SK-N-SH (cell line): ENCODE results near the gene BAG5. TPM values are rescaled to one million over a fixed set of nuclear protein-coding genes. Genes with fewer than 3 reads are reported as not detected.

Experiments
- CTCF ChIA-PET: fragments of 300-600, 350-600 bp; formaldehyde crosslinking; extraction: SDS; loops from one replicate; lab custom pipeline; 2021; lab: Yijun Ruan, JAX
- POLR2A ChIA-PET: fragments of 350-600 bp; sonication (Branson Sonifier 250); formaldehyde crosslinking; extraction: SDS; loops from one replicate; lab custom pipeline; 2020; ENCODE audit warnings: antibody characterized with exemption, inconsistent platforms; lab: Yijun Ruan, JAX
- DNase-seq: peaks from one replicate; pipeline ENCODE4 v3.0.0; 2012
- H2AFZ ChIP-seq: fragments of 200-600 bp; sonication (generic); 2 replicates; pipeline ENCODE4 v1.8.1; 2016; ENCODE audit warnings: antibody characterized with exemption, mild to moderate bottlenecking, low read depth
- H3F3A ChIP-seq: fragments of 200-600 bp; sonication (generic); replicated peaks from 2 replicates; pipeline ENCODE3; 2016; ENCODE audit warnings: antibody characterized with exemption, mild to moderate bottlenecking; ENCODE audit not compliant: insufficient read depth
- H3K27ac ChIP-seq, 2 experiments: fragments of 200-500 bp in 1 of 2; fragments of 200-600 bp in 1 of 2; sonication (Bioruptor generic) in 1 of 2; sonication (generic), shearing (Covaris generic) in 1 of 2; 2 replicates each; pipeline versions ENCODE4 v1.5.1 to v1.6.1; 2014 to 2016; ENCODE audit warnings: low read depth in 2 of 2, inconsistent platforms in 1 of 2, low read length in 1 of 2, mild to moderate bottlenecking in 1 of 2, mixed read lengths in 1 of 2
- H3K27me3 ChIP-seq: fragments of 200-600 bp; sonication (generic), shearing (Covaris generic); 2 replicates; pipeline ENCODE4 v1.6.1; 2016; ENCODE audit warnings: mixed run types; ENCODE audit not compliant: insufficient read depth
- H3K36me3 ChIP-seq, 2 experiments: fragments of 200-500 bp in 1 of 2; fragments of 200-600 bp in 1 of 2; sonication (Bioruptor generic) in 1 of 2; sonication (generic) in 1 of 2; replicated peaks in 1 of 2; 2 replicates each; pipeline versions ENCODE3 to v1.5.1; 2014 to 2016; ENCODE audit warnings: low read length in 1 of 2, mild to moderate bottlenecking in 1 of 2; ENCODE audit not compliant: insufficient read depth in 2 of 2, control insufficient read depth in 1 of 2
- H3K4me1 ChIP-seq, 2 experiments: fragments of 200-500 bp in 1 of 2; fragments of 200-600 bp in 1 of 2; sonication (Bioruptor generic) in 1 of 2; sonication (generic), shearing (Covaris generic) in 1 of 2; 2 replicates each; pipeline versions ENCODE4 v1.5.1 to v1.6.1; 2014 to 2016; ENCODE audit warnings: low read depth in 1 of 2, low read length in 1 of 2, mixed run types in 1 of 2; ENCODE audit not compliant: insufficient read depth in 2 of 2, control insufficient read depth in 1 of 2
- H3K4me2 ChIP-seq: fragments of 200-600 bp; sonication (generic), shearing (Covaris generic); 2 replicates; pipeline ENCODE4 v1.6.1; 2017; ENCODE audit warnings: mixed run types
- H3K4me3 ChIP-seq, 2 experiments: fragments of 200-500 bp in 1 of 2; fragments of 200-600 bp in 1 of 2; sonication (Bioruptor generic) in 1 of 2; sonication (generic), shearing (Covaris generic) in 1 of 2; 2 replicates each; pipeline versions ENCODE4 v1.5.1 to v1.8.1; 2014 to 2016; ENCODE audit warnings: low read depth in 2 of 2, inconsistent platforms in 1 of 2, low read length in 1 of 2, mild to moderate bottlenecking in 1 of 2, mixed read lengths in 1 of 2, moderate library complexity in 1 of 2
- H3K79me2 ChIP-seq: fragments of 200-600 bp; sonication (generic); 2 replicates; pipeline ENCODE4 v1.8.1; 2017; ENCODE audit warnings: mild to moderate bottlenecking; ENCODE audit not compliant: insufficient read depth
- H3K9ac ChIP-seq: fragments of 200-600 bp; sonication (generic); 2 replicates; pipeline ENCODE4 v1.6.1; 2017; ENCODE audit warnings: mixed run types
- H3K9me2 ChIP-seq: fragments of 200-600 bp; sonication (generic); 2 replicates; pipeline ENCODE4 v1.6.1; 2017; ENCODE audit warnings: mixed run types
- H3K9me3 ChIP-seq: fragments of 200-600 bp; sonication (generic); 2 replicates; pipeline ENCODE4 v1.6.1; 2017; ENCODE audit warnings: mixed run types, mild to moderate bottlenecking, moderate library complexity
- H4K20me1 ChIP-seq: fragments of 200-600 bp; sonication (generic); 2 replicates; pipeline ENCODE4 v1.6.1; 2017; ENCODE audit warnings: mild to moderate bottlenecking, mixed run types; ENCODE audit not compliant: insufficient read depth
- CHD2 ChIP-seq: fragments of 150-350 bp; IDR thresholded peaks from 2 replicates; pipeline ENCODE4 v1.6.1; 2018; ENCODE audit warnings: low read length; ENCODE audit not compliant: partially characterized antibody
- CTCF ChIP-seq: fragments of 200-600 bp; sonication (generic); IDR thresholded peaks from 2 replicates; pipeline ENCODE4 v1.6.1; 2017; ENCODE audit warnings: antibody characterized with exemption, mild to moderate bottlenecking, moderate library complexity
- ELF1 ChIP-seq: IDR thresholded peaks from 2 replicates; pipeline ENCODE4 v1.4.0; 2012
- EP300 ChIP-seq, 2 experiments: IDR thresholded peaks; 2 replicates each; pipeline versions ENCODE4 v1.4.0 to v1.6.1; 2012; ENCODE audit warnings: borderline replicate concordance in 1 of 2, low read depth in 1 of 2, low read length in 1 of 2
- FOSL2 ChIP-seq: IDR thresholded peaks from 2 replicates; pipeline ENCODE4 v1.4.0; 2012; ENCODE audit warnings: low read depth, mild to moderate bottlenecking, moderate library complexity, borderline replicate concordance
- FOXJ3 ChIP-seq: sonication (generic); formaldehyde crosslinking; IDR thresholded peaks from 2 replicates; pipeline ENCODE4 v1.5.1; 2020; ENCODE audit warnings: mild to moderate bottlenecking, missing genetic modification reagents
- FOXM1 ChIP-seq: IDR thresholded peaks from 2 replicates; pipeline ENCODE4 v1.4.0; 2012; ENCODE audit warnings: low read depth, mild to moderate bottlenecking
- GATA2 ChIP-seq: sonication (generic); formaldehyde crosslinking; IDR thresholded peaks from 2 replicates; pipeline ENCODE4 v1.5.0; 2020; ENCODE audit warnings: mild to moderate bottlenecking, missing genetic modification reagents
- MXI1 ChIP-seq: IDR thresholded peaks from 2 replicates; pipeline ENCODE4 v1.6.1; 2012; ENCODE audit warnings: mild to moderate bottlenecking, low read depth, low read length, improper control_type of control experiment
- NFIC ChIP-seq: IDR thresholded peaks from 2 replicates; pipeline ENCODE4 v1.4.0; 2012; ENCODE audit warnings: borderline replicate concordance
- SIN3A ChIP-seq: IDR thresholded peaks from 2 replicates; pipeline ENCODE4 v1.6.1; 2012; ENCODE audit warnings: low read depth, mild to moderate bottlenecking, low read length, moderate library complexity, borderline replicate concordance
- SMC3 ChIP-seq: IDR thresholded peaks from 2 replicates; pipeline ENCODE4 v1.6.1; 2012; ENCODE audit warnings: low read depth, low read length, improper control_type of control experiment
- TAF1 ChIP-seq: IDR thresholded peaks from 2 replicates; pipeline ENCODE4 v1.6.1; 2012; ENCODE audit warnings: low read depth, mild to moderate bottlenecking, low read length, moderate library complexity, borderline replicate concordance
- TCF12 ChIP-seq: IDR thresholded peaks from 2 replicates; pipeline ENCODE4 v1.4.0; 2012
- WGBS: methylation state at CpG from one replicate; pipeline ENCODE4 v1.1.6; 2017; ENCODE audit warnings: low lambda C conversion rate; 5-methylcytosine and 5-hydroxymethylcytosine counted together
- polyA plus RNA-seq, 3 experiments: library from polyadenylated mRNA; depleted of rRNA; stranded (reverse); fragments of >200 nt; gene quantifications; 2 replicates each; pipeline ENCODE4 v1.2.3, GENCODE V29; 2012
- TF ChIP-seq, protein P1 (sequence below): fragments of 150-350 bp; IDR thresholded peaks from 2 replicates; pipeline ENCODE4 v1.6.1; 2016; ENCODE audit warnings: mild to moderate bottlenecking, low read depth, low read length
- TF ChIP-seq, protein P2 (sequence below): IDR thresholded peaks from 2 replicates; pipeline ENCODE4; 2012
- TF ChIP-seq, protein P3 (sequence below): IDR thresholded peaks from 2 replicates; pipeline ENCODE4 v1.4.0; 2012; ENCODE audit warnings: low read depth, borderline replicate concordance

Gene BAG5
- polyA plus RNA-seq, 1 of the 3 experiments (the other 2 are of a cell fraction), result 5.2 TPM

- Histone ChIP-seq H3K4me2 (peak overlapping the region; percentile 63), H3K36me3 (peaks cover 3 to 4% of the 10 kb centered on the region in 2 experiments), H3K9ac (peak overlapping the region; percentile 46), H3K4me3 (no peak overlapping the region), H3K27me3 (no peaks in the 10 kb centered on the region), H3K9me2 (no peaks in the 10 kb centered on the region), H3K9me3 (no peaks in the 10 kb centered on the region), H3K27ac (peak overlapping the region; percentile 64 to 77; a peak in 3 of 4 replicates), H3F3A (peaks cover 26% of the 10 kb centered on the region), H4K20me1 (peaks cover 21% of the 10 kb centered on the region), H3K4me1 (peaks cover 2 to 19% of the 10 kb centered on the region in 2 experiments; a peak in 3 of 4 replicates), H2AFZ (no peak overlapping the region), H3K79me2 (peaks cover 61% of the 10 kb centered on the region)
- ChIA-PET POLR2A (interaction anchor here (0.7 to 1.3 kb wide), 2 partner anchors 10 to 31 kb away, joined by 3 to 4 read pairs; partner anchors contain the start of genes BAG5 and COA8), CTCF (interaction anchor here (1.0 to 11.6 kb wide), 4 partner anchors 9 to 51 kb away, joined by 3 to 194 read pairs (median 66); partner anchors contain the start of genes BAG5 and CKB)
- no peak for DNase-seq
- TF ChIP-seq CHD2, result no peak
- no peak for TF ChIP-seq GATA2 (CRISPR knock-in tag)
- TF ChIP-seq EP300 (IDR thresholded peaks at IDR 0.05; ENCODE audit: borderline replicate concordance in 1 of 2, low read depth in 1 of 2, low read length in 1 of 2), result no peak
- no peak for TF ChIP-seq ELF1
- TF ChIP-seq TCF12, result peak; percentile 19; the same call in 1 of the 2 replicates
- 0 out of 2 replicates have a peak, but pooled peaks have one; percentile 11 for TF ChIP-seq NFIC
- TF ChIP-seq CTCF, result no peak
- TF ChIP-seq SIN3A, result no peak
- no peak for TF ChIP-seq FOXM1
- TF ChIP-seq SMC3, result no peak
- TF ChIP-seq FOSL2, result peak; percentile 44; the same call in 1 of the 2 replicates
- no peak for TF ChIP-seq MXI1
- no peak for TF ChIP-seq FOXJ3 (CRISPR knock-in tag)
- TF ChIP-seq, protein P1, sequence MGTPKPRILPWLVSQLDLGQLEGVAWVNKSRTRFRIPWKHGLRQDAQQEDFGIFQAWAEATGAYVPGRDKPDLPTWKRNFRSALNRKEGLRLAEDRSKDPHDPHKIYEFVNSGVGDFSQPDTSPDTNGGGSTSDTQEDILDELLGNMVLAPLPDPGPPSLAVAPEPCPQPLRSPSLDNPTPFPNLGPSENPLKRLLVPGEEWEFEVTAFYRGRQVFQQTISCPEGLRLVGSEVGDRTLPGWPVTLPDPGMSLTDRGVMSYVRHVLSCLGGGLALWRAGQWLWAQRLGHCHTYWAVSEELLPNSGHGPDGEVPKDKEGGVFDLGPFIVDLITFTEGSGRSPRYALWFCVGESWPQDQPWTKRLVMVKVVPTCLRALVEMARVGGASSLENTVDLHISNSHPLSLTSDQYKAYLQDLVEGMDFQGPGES, result no peak
- TF ChIP-seq TAF1, result no peak
- TF ChIP-seq, protein P2, sequence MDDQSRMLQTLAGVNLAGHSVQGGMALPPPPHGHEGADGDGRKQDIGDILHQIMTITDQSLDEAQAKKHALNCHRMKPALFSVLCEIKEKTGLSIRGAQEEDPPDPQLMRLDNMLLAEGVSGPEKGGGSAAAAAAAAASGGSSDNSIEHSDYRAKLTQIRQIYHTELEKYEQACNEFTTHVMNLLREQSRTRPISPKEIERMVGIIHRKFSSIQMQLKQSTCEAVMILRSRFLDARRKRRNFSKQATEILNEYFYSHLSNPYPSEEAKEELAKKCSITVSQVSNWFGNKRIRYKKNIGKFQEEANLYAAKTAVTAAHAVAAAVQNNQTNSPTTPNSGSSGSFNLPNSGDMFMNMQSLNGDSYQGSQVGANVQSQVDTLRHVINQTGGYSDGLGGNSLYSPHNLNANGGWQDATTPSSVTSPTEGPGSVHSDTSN, result no peak
- TF ChIP-seq, protein P3, sequence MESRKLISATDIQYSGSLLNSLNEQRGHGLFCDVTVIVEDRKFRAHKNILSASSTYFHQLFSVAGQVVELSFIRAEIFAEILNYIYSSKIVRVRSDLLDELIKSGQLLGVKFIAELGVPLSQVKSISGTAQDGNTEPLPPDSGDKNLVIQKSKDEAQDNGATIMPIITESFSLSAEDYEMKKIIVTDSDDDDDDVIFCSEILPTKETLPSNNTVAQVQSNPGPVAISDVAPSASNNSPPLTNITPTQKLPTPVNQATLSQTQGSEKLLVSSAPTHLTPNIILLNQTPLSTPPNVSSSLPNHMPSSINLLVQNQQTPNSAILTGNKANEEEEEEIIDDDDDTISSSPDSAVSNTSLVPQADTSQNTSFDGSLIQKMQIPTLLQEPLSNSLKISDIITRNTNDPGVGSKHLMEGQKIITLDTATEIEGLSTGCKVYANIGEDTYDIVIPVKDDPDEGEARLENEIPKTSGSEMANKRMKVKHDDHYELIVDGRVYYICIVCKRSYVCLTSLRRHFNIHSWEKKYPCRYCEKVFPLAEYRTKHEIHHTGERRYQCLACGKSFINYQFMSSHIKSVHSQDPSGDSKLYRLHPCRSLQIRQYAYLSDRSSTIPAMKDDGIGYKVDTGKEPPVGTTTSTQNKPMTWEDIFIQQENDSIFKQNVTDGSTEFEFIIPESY, result no peak
- WGBS, result 75% methylated on average over 18 of the region's 18 CpGs
Observed at GRCh38 chr14:103552011-103552845, 10.2 kb downstream of the BAG5 start.
